GM19043 (cell line): ENCODE results near the gene DLX1.
"Not testable (repeated sequence)": the region's sequence is repeated elsewhere in the genome, so short reads cannot be mapped to it uniquely, and the experiment has no call there.

Experiments used
- ATAC-seq: cut with Tn5 transposase; IDR thresholded peaks from one replicate; pipeline ENCODE4 v1.9.1; 2021; ENCODE audit warnings: low read depth; ENCODE audit not compliant: unreplicated experiment

Gene DLX1

GRCh38 chr2:172085460-172086159, at the start of gene DLX1:
DLX1 (plus strand) TSS chr2:172085507; CDS start chr2:172085678, 171 bp downstream.
- ATAC-seq, result no peak

GRCh38 chr2:172038121-172038520, 47.2 kb upstream of the DLX1 start:
- no peak for ATAC-seq

DNA sequence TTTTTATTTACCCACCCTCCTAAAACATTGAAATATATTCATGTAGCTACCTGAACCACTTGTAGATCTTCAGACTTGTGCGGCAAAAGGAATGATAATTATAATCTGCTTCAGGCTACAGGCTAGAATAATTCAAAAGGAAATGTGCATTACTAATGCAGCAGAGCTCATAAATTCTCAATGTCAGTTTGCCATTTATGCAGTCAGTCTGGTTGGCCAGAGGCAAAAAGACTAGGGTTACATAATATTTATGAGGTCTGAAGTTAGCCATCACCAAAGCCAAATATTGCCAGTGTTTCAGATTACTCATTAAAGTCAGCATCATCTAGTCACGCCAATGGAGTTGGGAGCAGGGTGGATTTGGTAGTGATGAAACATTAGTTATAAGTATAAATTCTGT, 46.7 kb upstream of the DLX1 start:
- ATAC-seq, result no peak

DNA sequence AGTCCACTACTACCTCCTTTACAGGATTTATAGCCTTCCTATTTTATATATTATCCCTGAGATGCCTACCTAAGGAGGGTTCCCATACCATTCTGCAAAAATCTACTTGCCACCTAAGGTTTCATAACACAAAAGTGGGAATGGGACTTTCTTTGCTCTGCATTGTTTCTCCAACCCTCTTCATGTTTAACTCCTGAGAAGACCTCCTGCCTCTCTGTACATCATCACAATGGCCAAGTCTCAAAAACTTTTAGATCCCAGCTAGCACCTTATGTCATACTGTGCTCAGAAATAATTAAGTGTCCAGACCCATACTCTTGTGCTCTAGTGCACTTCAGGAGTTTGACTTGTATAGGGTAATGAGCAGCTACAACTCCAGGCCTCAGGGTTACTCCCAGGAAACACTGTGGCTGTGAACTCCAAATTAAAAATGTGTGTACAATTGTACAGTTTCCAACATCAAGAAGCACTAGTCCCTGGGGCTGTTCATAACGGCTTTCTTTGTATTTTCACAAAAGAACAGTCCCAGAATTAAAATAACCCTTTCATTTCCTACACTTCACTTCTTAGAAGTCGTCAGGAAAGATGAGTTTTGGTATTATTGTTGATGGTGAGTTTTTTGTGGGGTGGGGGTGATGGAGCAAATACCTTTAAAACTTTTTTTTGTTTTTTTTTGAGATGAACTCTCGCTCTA, 46.1 kb upstream of the DLX1 start:
- no peak for ATAC-seq

DNA sequence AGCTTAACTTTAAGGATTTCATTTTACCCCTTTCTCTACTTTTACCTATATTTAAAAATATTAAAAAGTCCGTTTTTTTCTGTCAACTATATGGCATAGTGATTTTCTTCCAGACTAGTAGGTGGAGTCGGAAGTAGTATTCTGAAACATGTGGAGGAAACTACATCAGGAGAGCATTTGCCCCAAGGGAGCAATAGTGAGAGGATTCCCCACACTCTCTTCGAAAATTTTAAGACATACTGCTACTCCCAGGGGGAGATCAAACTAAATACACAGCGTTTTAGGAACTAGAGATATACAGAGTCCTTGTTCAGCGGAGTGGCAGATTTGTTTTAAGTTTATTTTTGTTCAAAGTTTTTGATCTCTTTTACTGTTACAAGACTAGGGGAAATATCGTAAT, 45.0 kb upstream of the DLX1 start:
- ATAC-seq, result no peak

DNA sequence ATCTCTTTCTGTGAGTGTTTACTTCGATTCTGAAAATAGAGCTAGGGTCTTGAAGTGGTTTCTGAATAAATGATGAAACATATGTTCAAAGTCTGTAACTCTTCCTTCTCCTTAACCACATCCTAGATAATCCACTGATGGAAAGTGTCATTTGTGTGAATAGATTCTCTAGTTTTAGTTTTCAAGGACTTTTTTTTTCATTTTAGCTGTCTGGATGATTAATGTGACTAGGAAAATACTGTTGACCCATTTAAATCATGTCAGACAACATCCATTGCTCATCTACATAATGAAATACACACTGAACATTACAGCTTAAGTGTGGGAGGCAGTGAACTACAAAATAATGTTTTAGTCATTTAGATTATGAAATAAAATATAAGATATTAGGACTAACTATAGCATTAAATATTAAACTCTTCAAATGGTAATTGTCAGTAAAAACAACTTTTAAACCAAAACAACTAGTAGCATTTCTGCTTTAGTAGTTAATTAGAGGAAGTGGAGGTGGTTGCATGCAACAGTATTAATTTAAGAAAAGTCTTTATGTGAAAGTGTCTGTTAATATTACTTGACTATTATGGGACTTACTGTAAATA, 39.1 kb upstream of the DLX1 start:
- no peak for ATAC-seq

GRCh38 chr2:172046866-172047565, 38.3 kb upstream of the DLX1 start:
- ATAC-seq, result no peak

GRCh38 chr2:172047566-172048507, 37.5 kb upstream of the DLX1 start:
- no peak for ATAC-seq

GRCh38 chr2:172048508-172049503, 36.5 kb upstream of the DLX1 start:
- ATAC-seq, result no peak

- ATAC-seq, result no peak
Observed at GRCh38 chr2:172049567-172050120, 35.7 kb upstream of the DLX1 start.

DNA sequence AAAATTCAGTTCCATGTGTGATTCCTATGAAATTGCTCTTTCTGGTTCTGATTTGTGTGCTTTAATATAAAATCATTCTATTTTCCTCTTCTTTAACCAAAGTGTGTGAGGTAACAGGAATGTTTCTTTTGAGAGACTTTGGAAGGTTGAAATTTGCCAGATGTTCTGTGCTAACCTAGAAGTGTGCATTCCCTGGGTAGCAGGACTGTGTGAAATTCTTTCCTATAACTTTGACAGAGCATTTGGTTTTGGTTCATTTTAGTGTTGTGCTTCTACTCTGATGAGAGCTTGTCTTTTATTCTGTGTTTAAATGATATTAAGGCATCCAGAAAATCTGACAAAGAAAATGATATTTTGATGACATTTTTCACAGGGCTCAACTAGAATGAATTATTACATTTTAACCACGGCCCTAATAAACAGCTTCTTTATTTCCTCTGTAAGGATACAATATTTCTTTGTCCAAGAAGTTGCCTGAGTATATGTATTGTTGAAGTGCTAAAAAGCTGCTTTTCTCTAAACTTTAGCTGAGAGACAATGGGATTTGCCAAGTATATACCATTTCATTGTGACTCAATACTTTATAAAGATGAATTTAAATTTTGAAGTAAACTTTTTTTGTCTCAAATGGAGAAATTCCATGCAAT, 34.7 kb upstream of the DLX1 start:
- no peak for ATAC-seq

GRCh38 chr2:172052000-172052983, 33.0 kb upstream of the DLX1 start:
- ATAC-seq, result no peak

- no peak for ATAC-seq
Observed at GRCh38 chr2:172053486-172053885, 31.8 kb upstream of the DLX1 start.

GRCh38 chr2:172056293-172056692, 29.0 kb upstream of the DLX1 start:
- no peak for ATAC-seq

DNA sequence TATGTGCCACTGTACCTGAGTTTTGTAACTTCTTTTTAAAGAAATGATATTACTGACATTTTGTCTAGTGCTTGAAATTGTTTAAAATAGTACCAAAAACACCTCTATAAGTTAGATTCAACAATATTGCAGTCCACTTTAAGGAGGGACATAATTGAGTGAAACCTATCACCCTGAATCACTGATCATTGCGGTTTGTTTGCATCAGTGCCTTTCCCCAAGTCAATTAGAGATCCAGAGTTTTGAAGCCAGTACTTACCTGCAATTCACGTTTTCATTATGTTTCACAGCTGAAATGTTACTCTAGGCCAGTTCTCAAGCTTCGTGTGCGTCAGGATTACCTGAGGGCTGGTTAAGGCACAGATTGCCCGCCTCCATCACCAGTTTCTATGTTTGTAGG, 26.6 kb upstream of the DLX1 start:
- ATAC-seq, result no peak

GRCh38 chr2:172060118-172060517, 25.2 kb upstream of the DLX1 start:
- ATAC-seq, result not testable (repeated sequence)

GRCh38 chr2:172062402-172063004, 22.8 kb upstream of the DLX1 start:
- no peak for ATAC-seq
